Measurements from ENCODE around the gene AMY2A.
"Not testable (repeated sequence)": the region's sequence is repeated elsewhere in the genome, so short reads cannot be mapped to it uniquely, and the experiment has no call there.

Gene AMY2A

DNA sequence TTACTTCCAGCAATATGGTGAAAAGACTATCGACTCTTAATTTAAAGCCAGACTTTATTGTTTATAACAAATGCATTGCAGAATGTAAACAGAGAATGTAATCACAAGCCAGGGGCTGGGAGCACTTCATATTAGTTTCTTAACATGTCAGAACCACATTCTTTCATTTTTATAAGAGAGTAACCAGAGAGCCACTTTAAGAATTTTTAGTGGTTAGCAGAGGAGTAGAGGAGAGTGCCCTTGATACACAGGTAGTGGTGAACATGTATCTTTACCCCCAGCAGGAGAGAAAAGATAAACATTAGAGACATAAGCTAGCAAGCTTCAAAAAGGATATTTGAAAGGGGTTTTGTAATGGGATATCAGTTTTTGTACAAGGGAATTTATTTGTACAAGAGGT is 34.8 kb upstream of the AMY2A start:
- Histone ChIP-seq H3K9me3 (ENCODE audit: insufficient read depth, low read length, severe bottlenecking) (no peaks in the 10 kb centered on the region), H3K79me2 (ENCODE audit: insufficient read depth, low read length) (no peaks in the 10 kb centered on the region), H3K4me3 (ENCODE audit: low read depth in 1 of 2, low read length in 2 of 2) (no peak overlapping the region), H3K36me3 (ENCODE audit: insufficient read depth, low read length) (no peaks in the 10 kb centered on the region), H3K4me1 (ENCODE audit: insufficient read depth, low read length) (no peaks in the 10 kb centered on the region), H3K27ac (ENCODE audit: low read length) (no peak overlapping the region), H3K4me2 (ENCODE audit: insufficient read depth, low read length) (no peak overlapping the region), H3K9ac (ENCODE audit: low read depth, low read length) (no peak overlapping the region), H2AFZ (ENCODE audit: low read depth, low read length) (no peak overlapping the region), H3K27me3 (ENCODE audit: insufficient read depth, low read length, poor library complexity) (no peaks in the 10 kb centered on the region), H4K20me1 (ENCODE audit: insufficient read depth, low read length) (no peaks in the 10 kb centered on the region)
- DNase-seq (no peak), ATAC-seq (ENCODE audit: insufficient read depth, low read depth) (no peak)
- no peak for TF ChIP-seq CTCF (IDR thresholded peaks at IDR 0.05; ENCODE audit: borderline replicate concordance, extremely low read depth, low read length, poor library complexity, severe bottlenecking)
- TF ChIP-seq EZH2 (IDR thresholded peaks at IDR 0.05; ENCODE audit: borderline replicate concordance, low read depth, low read length, severe bottlenecking): no peak

DNA sequence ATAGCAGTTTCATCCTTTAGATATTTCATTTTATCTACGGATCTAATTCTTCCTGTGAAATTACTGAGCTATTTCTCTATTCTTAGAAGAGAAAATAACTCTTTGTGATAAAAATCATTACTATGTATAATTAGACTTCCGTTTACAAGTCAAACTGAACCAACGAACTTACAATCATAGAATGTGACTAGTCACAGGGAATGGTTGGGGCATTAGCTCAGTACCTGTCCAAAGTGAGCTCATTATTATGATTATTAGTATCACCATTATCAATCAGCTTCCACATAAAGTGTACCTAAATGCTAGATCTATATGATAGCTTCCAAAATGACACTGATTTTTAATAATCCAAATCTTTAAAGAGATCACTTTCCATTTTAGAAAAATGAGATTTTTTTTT is 33.3 kb upstream of the AMY2A start:
- no peaks in the 10 kb centered on the region for H3K4me1 ChIP-seq (ENCODE audit: insufficient read depth, low read length)
- DNase-seq: no peak
- no peak for ATAC-seq (ENCODE audit: insufficient read depth, low read depth)
- no peaks in the 10 kb centered on the region for H3K79me2 ChIP-seq (ENCODE audit: insufficient read depth, low read length)
- no peak overlapping the region for H3K9ac ChIP-seq (ENCODE audit: low read depth, low read length)
- H3K4me2 ChIP-seq (ENCODE audit: insufficient read depth, low read length): no peak overlapping the region
- TF ChIP-seq EZH2 (IDR thresholded peaks at IDR 0.05; ENCODE audit: borderline replicate concordance, low read depth, low read length, severe bottlenecking) (no peak), CTCF (IDR thresholded peaks at IDR 0.05; ENCODE audit: borderline replicate concordance, extremely low read depth, low read length, poor library complexity, severe bottlenecking) (no peak)
- no peaks in the 10 kb centered on the region for H3K27me3 ChIP-seq (ENCODE audit: insufficient read depth, low read length, poor library complexity)
- H3K27ac ChIP-seq (ENCODE audit: low read length): no peak overlapping the region
- H3K9me3 ChIP-seq (ENCODE audit: insufficient read depth, low read length, severe bottlenecking): peaks cover 8% of the 10 kb centered on the region
- no peak overlapping the region for H3K4me3 ChIP-seq (ENCODE audit: low read depth in 1 of 2, low read length in 2 of 2)
- no peaks in the 10 kb centered on the region for H4K20me1 ChIP-seq (ENCODE audit: insufficient read depth, low read length)
- no peak overlapping the region for H2AFZ ChIP-seq (ENCODE audit: low read depth, low read length)
- no peaks in the 10 kb centered on the region for H3K36me3 ChIP-seq (ENCODE audit: insufficient read depth, low read length)

- H3K4me1 ChIP-seq (ENCODE audit: insufficient read depth, low read length): no peaks in the 10 kb centered on the region
- no peaks in the 10 kb centered on the region for H4K20me1 ChIP-seq (ENCODE audit: insufficient read depth, low read length)
- H3K27me3 ChIP-seq (ENCODE audit: insufficient read depth, low read length, poor library complexity): no peaks in the 10 kb centered on the region
- H2AFZ ChIP-seq (ENCODE audit: low read depth, low read length): no peak overlapping the region
- no peak overlapping the region for H3K4me2 ChIP-seq (ENCODE audit: insufficient read depth, low read length)
- no peak overlapping the region for H3K27ac ChIP-seq (ENCODE audit: low read length)
- no peak for DNase-seq
- H3K9me3 ChIP-seq (ENCODE audit: insufficient read depth, low read length, severe bottlenecking): peaks cover 8% of the 10 kb centered on the region
- no peak overlapping the region for H3K4me3 ChIP-seq (ENCODE audit: low read depth in 1 of 2, low read length in 2 of 2)
- H3K9ac ChIP-seq (ENCODE audit: low read depth, low read length): no peak overlapping the region
- no peaks in the 10 kb centered on the region for H3K36me3 ChIP-seq (ENCODE audit: insufficient read depth, low read length)
- H3K79me2 ChIP-seq (ENCODE audit: insufficient read depth, low read length): no peaks in the 10 kb centered on the region
- ATAC-seq (ENCODE audit: insufficient read depth, low read depth): no peak
- TF ChIP-seq EZH2 (IDR thresholded peaks at IDR 0.05; ENCODE audit: borderline replicate concordance, low read depth, low read length, severe bottlenecking): no peak
- no peak for TF ChIP-seq CTCF (IDR thresholded peaks at IDR 0.05; ENCODE audit: borderline replicate concordance, extremely low read depth, low read length, poor library complexity, severe bottlenecking)
Observed at GRCh38 chr1:103584537-103584936, 32.7 kb upstream of the AMY2A start.

- not testable (repeated sequence) for H3K27ac ChIP-seq (ENCODE audit: low read length); DNase-seq; H4K20me1 ChIP-seq (ENCODE audit: insufficient read depth, low read length); H3K79me2 ChIP-seq (ENCODE audit: insufficient read depth, low read length); H2AFZ ChIP-seq (ENCODE audit: low read depth, low read length); H3K4me3 ChIP-seq (ENCODE audit: low read depth in 1 of 2, low read length in 2 of 2); ATAC-seq (ENCODE audit: insufficient read depth, low read depth); H3K4me1 ChIP-seq (ENCODE audit: insufficient read depth, low read length); H3K27me3 ChIP-seq (ENCODE audit: insufficient read depth, low read length, poor library complexity); H3K36me3 ChIP-seq (ENCODE audit: insufficient read depth, low read length); H3K9me3 ChIP-seq (ENCODE audit: insufficient read depth, low read length, severe bottlenecking); H3K4me2 ChIP-seq (ENCODE audit: insufficient read depth, low read length); H3K9ac ChIP-seq (ENCODE audit: low read depth, low read length)
Observed at GRCh38 chr1:103602740-103603139, 14.5 kb upstream of the AMY2A start.

Data from DND-41 (cell line).